UCSD-AML1 (cell line): ENCODE results near the gene OR52I1.

Source experiments
- DNase-seq: peaks from one replicate; lab custom pipeline; 2025; ENCODE audit not compliant: unreplicated experiment; lab: John Stamatoyannopoulos, UW

Gene OR52I1, protein sequence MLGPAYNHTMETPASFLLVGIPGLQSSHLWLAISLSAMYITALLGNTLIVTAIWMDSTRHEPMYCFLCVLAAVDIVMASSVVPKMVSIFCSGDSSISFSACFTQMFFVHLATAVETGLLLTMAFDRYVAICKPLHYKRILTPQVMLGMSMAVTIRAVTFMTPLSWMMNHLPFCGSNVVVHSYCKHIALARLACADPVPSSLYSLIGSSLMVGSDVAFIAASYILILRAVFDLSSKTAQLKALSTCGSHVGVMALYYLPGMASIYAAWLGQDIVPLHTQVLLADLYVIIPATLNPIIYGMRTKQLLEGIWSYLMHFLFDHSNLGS

GRCh38 chr11:4593739-4594138 lies at the start of gene OR52I1:
Gene OR52I1 (plus strand): TSS chr11:4594039. CDS start chr11:4594039, 0 bp downstream.
- no peak for DNase-seq

- no peak for DNase-seq
Observed at GRCh38 chr11:4544891-4545290, 48.9 kb upstream of the OR52I1 start, which contains the start of gene OR52M1. Gene OR52M1 (plus strand): TSS chr11:4545191. CDS start chr11:4545191, 0 bp downstream.

DNA sequence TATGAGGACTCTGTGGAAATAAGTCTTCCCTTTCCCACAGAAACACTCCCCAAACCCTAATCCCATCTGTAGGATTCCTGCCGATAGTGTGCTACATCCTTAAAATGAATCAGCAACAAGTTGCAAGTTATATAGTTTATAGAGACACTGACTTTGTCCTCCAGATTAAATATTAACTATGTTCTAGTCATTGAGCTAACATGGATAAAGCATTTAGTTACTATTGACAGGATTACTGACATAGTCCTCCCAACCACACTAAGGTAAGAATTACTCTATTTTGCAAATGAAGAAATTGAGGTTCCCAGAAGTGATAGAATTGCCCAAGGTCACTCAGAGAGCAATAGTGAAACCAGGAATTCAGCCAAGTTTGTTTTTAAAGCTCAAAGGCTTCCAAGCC lies 47.0 kb upstream of the OR52I1 start:
- DNase-seq = no peak

DNA sequence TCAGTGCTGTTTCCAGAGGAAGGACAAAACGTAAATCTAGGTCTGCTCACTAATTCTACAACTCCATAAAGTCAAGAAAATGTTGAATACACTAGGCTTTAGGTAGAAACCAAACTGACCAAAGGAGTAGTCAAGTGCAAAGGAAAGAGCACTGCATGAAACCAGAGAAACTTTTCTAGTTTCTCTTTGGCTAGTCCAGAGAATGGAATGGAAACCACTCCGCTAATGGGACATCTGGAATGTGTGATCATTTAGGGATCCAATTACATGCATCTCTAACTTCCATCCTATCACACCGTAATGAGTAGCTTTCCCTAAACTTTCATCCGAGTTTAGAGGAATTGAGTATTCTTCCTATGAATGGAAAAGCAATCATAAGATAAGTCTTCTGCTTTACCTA lies 46.4 kb upstream of the OR52I1 start:
- no peak for DNase-seq

GRCh38 chr11:4551346-4551979 lies 42.4 kb upstream of the OR52I1 start:
- no peak for DNase-seq

GRCh38 chr11:4559527-4560440 lies 34.1 kb upstream of the OR52I1 start:
- no peak for DNase-seq

DNA sequence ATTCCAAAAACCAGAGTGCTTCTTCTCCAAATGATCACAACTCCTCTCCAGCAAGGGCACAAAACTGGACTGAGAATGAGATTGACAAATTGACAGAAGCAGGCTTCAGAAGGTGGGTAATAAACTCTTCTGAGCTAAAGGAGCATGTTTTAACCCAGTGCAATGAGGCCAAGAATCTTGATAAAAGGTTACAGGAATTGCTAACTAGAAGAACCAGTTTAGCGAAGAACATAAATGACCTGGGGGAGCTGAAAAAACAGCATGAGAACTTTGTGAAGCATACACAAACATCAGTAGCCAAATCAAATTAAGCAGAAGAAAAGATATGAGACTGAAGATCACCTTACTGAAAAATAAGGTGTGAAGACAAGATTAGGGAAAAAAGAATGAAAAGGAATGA lies 33.4 kb upstream of the OR52I1 start:
- DNase-seq = no peak

DNA sequence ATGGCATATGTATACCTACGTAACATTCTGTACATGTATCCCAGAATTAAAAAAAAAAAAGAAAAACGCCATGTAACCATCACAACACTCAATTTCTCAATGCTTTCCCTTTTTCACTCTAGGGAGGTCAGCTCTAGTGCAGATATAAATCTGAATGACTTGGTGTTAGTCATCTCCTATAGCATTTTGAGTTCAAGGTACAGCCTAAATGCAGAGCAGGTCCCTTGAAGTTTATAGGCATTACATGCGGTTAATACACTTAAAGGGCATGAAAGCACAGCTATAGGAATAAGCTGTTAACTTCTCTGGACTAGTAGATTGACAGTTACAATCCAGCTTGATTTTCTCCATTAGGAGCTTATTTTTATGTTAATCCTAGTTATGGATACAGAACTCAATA lies 28.5 kb upstream of the OR52I1 start:
- DNase-seq = no peak

GRCh38 chr11:4569075-4569474 lies 24.8 kb upstream of the OR52I1 start:
- no peak for DNase-seq

- DNase-seq = no peak
Observed at GRCh38 chr11:4576880-4577279, 17.0 kb upstream of the OR52I1 start.

DNA sequence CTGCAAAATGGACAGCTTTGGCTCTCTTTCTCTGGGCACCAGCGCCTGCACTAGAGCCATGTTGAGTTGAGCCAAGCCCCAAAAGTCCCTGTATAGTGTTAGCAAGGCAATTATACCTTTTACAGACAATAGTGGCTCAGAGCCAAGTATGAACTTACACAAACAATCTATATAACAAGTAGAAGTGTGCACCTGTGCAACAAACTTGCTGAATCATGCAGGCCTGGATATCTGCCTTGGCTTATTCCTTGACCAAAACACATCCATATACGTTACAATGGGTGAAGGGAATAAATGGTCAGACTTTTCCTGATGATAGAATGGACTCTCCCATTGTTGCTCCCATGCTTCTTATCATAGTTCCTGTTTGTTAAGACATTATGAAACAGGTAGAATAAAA lies 16.1 kb upstream of the OR52I1 start:
- DNase-seq = no peak

DNA sequence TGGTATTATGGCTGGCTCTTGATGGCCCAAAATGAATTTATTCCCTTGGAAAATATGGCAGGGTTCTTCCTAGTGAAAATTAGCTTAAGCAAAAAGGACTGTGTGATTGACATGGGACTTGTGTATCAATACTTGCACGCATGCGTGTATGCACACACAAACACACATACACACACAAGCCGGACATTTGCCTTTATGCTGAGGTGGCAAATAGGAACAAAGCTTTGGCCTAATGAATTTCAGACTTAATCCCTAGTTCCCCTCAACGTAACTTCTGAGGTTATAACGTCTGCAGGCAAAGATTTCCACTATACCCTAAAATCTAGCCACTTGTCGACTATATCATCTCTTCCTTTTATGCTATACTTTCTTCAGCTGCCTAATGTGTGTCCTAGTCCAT lies 15.2 kb upstream of the OR52I1 start:
- no peak for DNase-seq

GRCh38 chr11:4580124-4580523 lies 13.7 kb upstream of the OR52I1 start:
- no peak for DNase-seq

DNA sequence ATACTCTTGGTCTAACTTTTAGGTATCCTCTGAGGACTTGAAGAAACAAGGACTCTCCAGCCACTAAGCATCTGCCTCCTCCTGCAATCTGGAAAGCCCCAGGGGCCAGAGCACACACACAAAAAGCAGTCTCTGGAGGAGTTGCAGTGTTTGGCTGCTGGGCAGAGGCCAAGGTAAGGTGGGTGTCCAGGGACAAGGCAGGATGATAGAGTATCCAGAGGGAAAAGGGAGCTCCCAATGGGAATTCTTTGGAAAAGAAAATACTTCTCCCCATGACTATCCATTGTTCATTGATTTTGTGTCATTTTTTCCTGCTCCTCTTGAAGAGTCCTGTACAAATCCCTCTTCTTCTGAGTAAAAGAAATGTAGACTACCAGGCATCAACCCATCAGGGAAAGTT lies 12.4 kb upstream of the OR52I1 start, which contains the start of gene OR52I2:
OR52I2 (plus strand) TSS at position 301 of the 400 bp plus-strand sequence.
- no peak for DNase-seq

DNA sequence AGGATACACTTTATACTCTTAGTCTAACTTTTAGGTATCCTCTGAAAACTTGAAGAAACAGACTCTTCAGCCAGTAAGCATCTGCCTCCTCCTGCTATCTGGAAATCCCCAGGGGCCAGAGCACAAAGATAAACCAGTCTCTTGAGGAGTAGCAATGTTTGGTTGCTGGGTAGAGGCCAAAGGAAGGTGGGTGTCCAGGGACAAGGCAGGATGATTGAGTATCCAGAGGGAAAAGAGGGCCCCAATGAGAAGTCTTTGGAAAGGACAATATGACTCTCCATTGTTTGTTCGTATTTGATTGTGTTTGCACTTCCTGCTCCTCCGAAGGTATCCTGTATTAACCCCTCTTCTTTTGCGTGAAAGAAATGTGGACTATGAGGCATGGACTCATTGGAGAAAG lies 4.8 kb upstream of the OR52I1 start:
- DNase-seq = no peak

- DNase-seq = no peak
Observed at GRCh38 chr11:4605057-4605456, 11.2 kb downstream of the OR52I1 start.

DNA sequence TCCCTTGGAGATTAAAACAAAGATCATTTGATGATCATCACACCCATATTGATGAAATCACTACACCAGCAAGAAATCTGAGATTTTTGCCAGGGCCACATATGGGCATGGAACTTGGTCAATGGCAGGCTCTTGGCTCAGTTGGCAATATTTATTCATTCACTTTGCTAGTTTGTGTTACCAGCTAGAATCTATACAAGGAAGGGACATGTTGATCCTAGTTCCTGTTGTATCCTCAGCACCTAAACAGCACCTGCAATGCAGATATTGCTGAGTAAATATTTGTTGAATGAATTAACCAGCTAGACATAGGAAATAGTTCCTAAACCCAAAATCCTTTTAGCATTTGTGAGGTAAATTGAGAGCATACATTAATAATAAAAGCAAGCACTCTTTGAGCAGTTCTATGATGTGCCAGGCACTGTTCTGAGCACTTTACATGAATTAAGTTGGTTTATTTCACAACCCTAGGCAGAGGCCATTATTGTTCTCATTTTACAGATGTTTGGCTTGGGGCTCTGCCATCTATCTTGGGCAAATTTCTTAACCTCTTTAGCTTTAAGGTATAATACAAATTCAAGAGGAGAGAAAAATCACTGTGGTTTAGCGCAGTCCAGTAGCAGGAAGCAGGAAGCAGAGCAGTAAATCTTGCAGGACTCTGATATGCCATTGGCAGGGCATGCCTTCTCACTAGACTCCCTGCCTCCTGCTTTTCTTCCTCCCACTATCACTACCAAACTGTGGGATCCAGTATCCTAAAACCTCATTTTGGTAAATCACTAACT lies 12.6 kb downstream of the OR52I1 start:
- no peak for DNase-seq

DNA sequence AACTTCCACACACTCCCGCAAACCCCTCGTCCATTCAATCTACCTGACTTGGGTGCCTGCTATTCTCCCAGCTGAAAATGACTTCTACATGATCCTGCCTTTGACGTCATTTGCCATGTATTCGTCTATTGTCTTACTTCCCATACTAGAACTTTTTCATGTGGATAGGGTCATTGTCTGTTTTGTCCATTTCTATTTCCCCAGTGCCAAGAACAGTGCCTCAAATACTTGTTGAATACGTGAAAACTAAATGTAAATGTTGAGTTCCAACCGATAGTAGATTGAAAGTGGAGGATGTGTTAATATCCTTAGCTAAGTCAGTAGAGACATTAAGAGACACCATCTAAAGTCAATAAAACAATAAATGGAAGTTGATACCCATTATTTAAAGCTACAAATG lies 13.3 kb downstream of the OR52I1 start:
- no peak for DNase-seq

- DNase-seq = peak; percentile 95
Observed at GRCh38 chr11:4607781-4608666, 14.2 kb downstream of the OR52I1 start, which contains the start of gene TRIM68. Gene TRIM68 (minus strand): TSS chr11:4608231. CDS start chr11:4605504, 2,727 bp downstream.
